ENCODE results near the gene CIAPIN1. TPM values are rescaled to one million over a fixed set of nuclear protein-coding genes. Genes with fewer than 3 reads are reported as not detected.

The CIAPIN1 gene
- total RNA-seq, 3 donors from 2014 or later, result 43.2 to 63.7 (median 53.8) TPM

DNA sequence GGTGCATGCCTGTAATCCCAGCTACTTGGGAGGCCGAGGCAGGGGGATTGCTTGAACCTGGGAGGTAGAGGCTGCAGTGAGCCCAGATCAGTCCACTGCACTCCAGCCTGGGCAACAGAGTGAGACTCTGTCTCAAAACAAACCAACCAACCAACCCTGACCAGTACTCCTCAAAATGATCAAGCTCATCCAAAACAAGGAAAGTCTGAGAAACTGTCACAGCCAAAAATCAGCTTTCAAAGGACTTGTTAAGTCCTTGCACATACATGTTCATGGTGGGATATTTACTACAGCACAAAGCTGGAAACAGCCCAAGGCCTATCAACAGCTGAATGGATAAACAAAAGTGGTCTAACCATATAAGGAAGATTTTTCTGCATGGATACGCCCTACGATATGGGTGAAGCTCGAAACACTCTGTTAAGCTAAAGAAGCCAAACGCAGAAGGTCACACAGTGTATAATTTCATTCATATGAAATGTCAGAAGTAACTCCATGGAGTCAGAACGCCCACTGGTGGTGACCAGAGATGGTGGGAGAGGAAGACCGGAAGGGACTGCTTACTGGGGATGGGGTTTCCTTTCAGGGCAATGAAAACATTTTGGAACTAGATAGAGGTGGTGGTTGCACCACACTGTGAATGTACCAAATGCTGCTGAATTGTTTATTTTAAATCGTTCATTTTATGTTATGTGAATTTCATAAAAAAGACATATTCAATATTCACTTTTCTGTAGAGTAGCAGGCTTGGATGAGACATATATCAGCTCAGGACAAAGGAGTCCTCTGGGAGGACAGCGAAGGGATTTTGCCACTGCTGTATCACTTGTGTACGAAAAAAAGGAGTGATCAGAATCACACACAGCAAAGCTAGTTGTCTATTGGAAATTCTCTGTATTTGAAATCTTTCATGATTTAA is 24.9 kb downstream of the CIAPIN1 start:
- Histone ChIP-seq H3K36me3 (ENCODE audit: low read depth) (no peaks in the 10 kb centered on the region), H3K9me3 (no peaks in the 10 kb centered on the region), H3K4me1 (ENCODE audit: low read depth) (peaks cover 9% of the 10 kb centered on the region), H3K4me3 (no peak overlapping the region)
- ATAC-seq, result peak; percentile 57
- TF ChIP-seq CTCF (IDR thresholded peaks at IDR 0.05), result peak; percentile 27
- intact Hi-C loops (cut with DNase I, micrococcal nuclease), result no loop called here
- DNase-seq, result peak in 2 of 3 donors; percentile 44 to 64

- no peaks in the 10 kb centered on the region for H3K36me3 ChIP-seq (ENCODE audit: low read depth)
- no peak overlapping the region for H3K4me3 ChIP-seq
- no peaks in the 10 kb centered on the region for H3K9me3 ChIP-seq
- intact Hi-C loops (cut with DNase I, micrococcal nuclease), result loop anchor here (2.0 to 5.0 kb wide), 3 partner anchors 99 to 119 kb away; no protein-coding TSS in a partner anchor
- peaks cover 14% of the 10 kb centered on the region for H3K4me1 ChIP-seq (ENCODE audit: low read depth)
- no peak for DNase-seq
- no peak for TF ChIP-seq CTCF (IDR thresholded peaks at IDR 0.05)
- ATAC-seq, result no peak
These were observed 27.7 kb downstream of the CIAPIN1 start for GRCh38 chr16:57419506-57419905.

- TF ChIP-seq CTCF (IDR thresholded peaks at IDR 0.05), result no peak
- Histone ChIP-seq H3K36me3 (ENCODE audit: low read depth) (no peaks in the 10 kb centered on the region), H3K4me1 (ENCODE audit: low read depth) (peaks cover 10% of the 10 kb centered on the region), H3K9me3 (no peaks in the 10 kb centered on the region), H3K4me3 (no peak overlapping the region)
- intact Hi-C loops (cut with DNase I, micrococcal nuclease), result loop anchor here in 1 of 2 donors (5.0 kb wide), 1 partner anchor 114 kb away; no protein-coding TSS in a partner anchor
- ATAC-seq (no peak), DNase-seq (no peak)
These were observed 31.1 kb downstream of the CIAPIN1 start for GRCh38 chr16:57416084-57416483.

- Histone ChIP-seq H3K36me3 (ENCODE audit: low read depth) (no peaks in the 10 kb centered on the region), H3K9me3 (no peaks in the 10 kb centered on the region), H3K4me1 (ENCODE audit: low read depth) (peaks cover 10% of the 10 kb centered on the region), H3K4me3 (no peak overlapping the region)
- no peak for TF ChIP-seq CTCF (IDR thresholded peaks at IDR 0.05)
- intact Hi-C loops (cut with DNase I, micrococcal nuclease), result no loop called here
- DNase-seq (no peak), ATAC-seq (no peak)
These were observed 33.5 kb downstream of the CIAPIN1 start for GRCh38 chr16:57413733-57414132.

DNA sequence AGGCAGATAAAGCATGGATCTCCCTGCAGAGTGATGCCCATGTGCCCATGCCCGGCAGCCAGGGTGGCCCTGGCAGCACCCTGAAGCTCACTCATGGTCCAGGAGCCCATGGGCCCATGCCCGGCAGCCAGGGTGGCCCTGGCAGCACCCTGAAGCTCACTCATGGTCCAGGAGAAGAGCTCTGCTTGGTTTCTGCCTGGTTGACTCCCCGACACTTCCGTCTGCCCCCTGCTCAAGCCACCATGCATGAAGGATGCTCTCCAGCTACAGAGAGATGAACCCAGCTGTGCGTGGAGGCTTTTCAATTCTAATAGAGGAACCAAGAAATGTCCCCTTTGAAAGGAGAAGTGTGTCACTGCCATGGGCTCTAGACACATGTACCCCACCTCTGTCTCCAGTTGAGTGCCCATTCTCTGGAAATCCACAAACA is 33.9 kb downstream of the CIAPIN1 start:
- TF ChIP-seq CTCF (IDR thresholded peaks at IDR 0.05), result no peak
- no peak for DNase-seq
- ATAC-seq, result peak; percentile 32
- H3K4me1 ChIP-seq (ENCODE audit: low read depth), result peaks cover 7% of the 10 kb centered on the region
- intact Hi-C loops (cut with DNase I, micrococcal nuclease), result no loop called here
- H3K4me3 ChIP-seq, result no peak overlapping the region
- no peaks in the 10 kb centered on the region for H3K36me3 ChIP-seq (ENCODE audit: low read depth)
- H3K9me3 ChIP-seq, result no peaks in the 10 kb centered on the region

Measured in mucosa of descending colon (tissue), 3 donors.